Motor neuron (in vitro differentiated cells): ENCODE data around the gene SLC35E3. TPM values are rescaled to one million over a fixed set of nuclear protein-coding genes. Genes with fewer than 3 reads are reported as not detected.
A peak's percentile ranks its signal among the peaks of the same experiment; 100 is the strongest.
"Not testable (repeated sequence)": the region's sequence is repeated elsewhere in the genome, so short reads cannot be mapped to it uniquely, and the experiment has no call there.

Source experiments
- ATAC-seq, 8 experiments: fragments of 200-7000 bp; cut with Tn5 transposase; replicated peaks in 6 of 8; 2 replicates each; pipeline ENCODE4 v1.8.0; 2021; ENCODE audit warnings: mild to moderate bottlenecking in 8 of 8, moderate library complexity in 8 of 8
- H3K27ac ChIP-seq, 2 donors: fragments of 250-450 bp; sonication (Bioruptor Pico); 2 replicates each; pipeline ENCODE4 v1.9.0; 2021; ENCODE audit warnings: antibody characterized with exemption in 2 of 2, mild to moderate bottlenecking in 2 of 2, moderate library complexity in 1 of 2
- H3K4me1 ChIP-seq, 2 donors: fragments of 250-450 bp; sonication (Bioruptor Pico); replicated peaks in 1 of 2; 2 replicates each; pipeline ENCODE4 v1.6.1; 2021; ENCODE audit warnings: antibody characterized with exemption in 2 of 2, mild to moderate bottlenecking in 2 of 2, moderate library complexity in 1 of 2
- H3K4me3 ChIP-seq, 5 donors: fragments of 250-450 bp; sonication (Bioruptor Pico); 2 replicates each; pipeline ENCODE4 v1.9.0; 2021; ENCODE audit warnings: antibody characterized with exemption in 5 of 5, mild to moderate bottlenecking in 5 of 5, moderate library complexity in 4 of 5
- WGBS, 10 experiments: fragments of 450-650 bp; shearing (Covaris generic); methylation state at CpG; one replicate each; pipeline ENCODE4 v1.0.0; 2022; 5-methylcytosine and 5-hydroxymethylcytosine counted together
- in situ Hi-C, 9 experiments: fragments of 400-800 bp; cut with MboI; loops; one replicate each; pipeline ENCODE4 v1.15.0; 2021; ENCODE audit warnings: low sequenced_read_pairs in 9 of 9, low pct_unique_long_range_greater_than_20kb in 2 of 9; ENCODE audit not compliant: unreplicated experiment in 9 of 9
- total RNA-seq, 8 experiments: library from RNA; unstranded; fragments of 300-600 nt; gene quantifications; 2 replicates each; pipeline versions ENCODE4 v1.2.3 to v1.2.4, GENCODE V29; 2022

The SLC35E3 gene
- total RNA-seq, 8 experiments from 2014 or later, result 2.7 to 7.2 (median 5.5) TPM

GRCh38 chr12:68791897-68792481 is 46.0 kb downstream of the SLC35E3 start:
- in situ Hi-C loops, result no loop called here
- H3K27ac ChIP-seq, result no peak overlapping the region
- H3K4me3 ChIP-seq, result no peak overlapping the region
- no peak for ATAC-seq
- 80 to 100% (median 100%) methylated on average over 1 to 2 of the region's 2 CpGs; no CpG with 5 or more reads in 2 of the 10 experiments for WGBS, 10 experiments
- H3K4me1 ChIP-seq, result no peaks in the 10 kb centered on the region

GRCh38 chr12:68792952-68793351 is 47.0 kb downstream of the SLC35E3 start:
- Histone ChIP-seq H3K27ac (no peak overlapping the region), H3K4me1 (no peaks in the 10 kb centered on the region), H3K4me3 (no peak overlapping the region)
- WGBS, 10 experiments, result 20 to 88% (median 59%) methylated on average over 1 to 2 of the region's 2 CpGs; no CpG with 5 or more reads in 1 of the 10 experiments
- ATAC-seq, result peak in 4 of 8 experiments; percentile 48 to 94 (median 68)
- in situ Hi-C loops, result no loop called here

GRCh38 chr12:68793436-68793835 is 47.5 kb downstream of the SLC35E3 start:
- Histone ChIP-seq H3K4me1 (no peaks in the 10 kb centered on the region), H3K27ac (no peak overlapping the region), H3K4me3 (no peak overlapping the region)
- ATAC-seq, result no peak
- 50 to 100% (median 90%) methylated on average over 1 to 3 of the region's 4 CpGs; no CpG with 5 or more reads in 2 of the 10 experiments for WGBS, 10 experiments
- in situ Hi-C loops, result no loop called here

- H3K4me1 ChIP-seq, result no peaks in the 10 kb centered on the region
- H3K4me3 ChIP-seq, result no peak overlapping the region
- 80 to 100% (median 93%) methylated on average over 1 to 4 of the region's 4 CpGs for WGBS, 10 experiments
- H3K27ac ChIP-seq, result no peak overlapping the region
- in situ Hi-C loops, result no loop called here
- ATAC-seq, result no peak
Measured at GRCh38 chr12:68793975-68794652, 48.1 kb downstream of the SLC35E3 start.

- ATAC-seq, result no peak
- WGBS, 10 experiments, result 50 to 100% (median 89%) methylated on average over 1 to 3 of the region's 3 CpGs
- Histone ChIP-seq H3K27ac (no peak overlapping the region), H3K4me1 (no peaks in the 10 kb centered on the region), H3K4me3 (no peak overlapping the region)
- in situ Hi-C loops, result no loop called here
Measured at GRCh38 chr12:68794653-68795251, 48.8 kb downstream of the SLC35E3 start.

GRCh38 chr12:68796399-68796798 is 50.4 kb downstream of the SLC35E3 start:
- H3K27ac ChIP-seq, result no peak overlapping the region
- H3K4me3 ChIP-seq, result no peak overlapping the region
- 80 to 100% (median 96%) methylated on average over 1 to 14 of the region's 15 CpGs; no CpG with 5 or more reads in 1 of the 10 experiments for WGBS, 10 experiments
- ATAC-seq, result no peak
- in situ Hi-C loops, result no loop called here
- no peaks in the 10 kb centered on the region for H3K4me1 ChIP-seq

GRCh38 chr12:68798882-68799234 is 52.9 kb downstream of the SLC35E3 start:
- ATAC-seq, result no peak
- Histone ChIP-seq H3K4me1 (no peaks in the 10 kb centered on the region), H3K4me3 (no peak overlapping the region), H3K27ac (no peak overlapping the region)
- WGBS, 10 experiments, result 71 to 100% (median 90%) methylated on average over 1 of the region's 1 CpG; no CpG with 5 or more reads in 3 of the 10 experiments
- in situ Hi-C loops, result no loop called here

- in situ Hi-C loops, result no loop called here
- Histone ChIP-seq H3K27ac (no peak overlapping the region), H3K4me1 (no peaks in the 10 kb centered on the region), H3K4me3 (no peak overlapping the region)
- 80 to 100% (median 98%) methylated on average over 1 to 5 of the region's 5 CpGs; no CpG with 5 or more reads in 2 of the 10 experiments for WGBS, 10 experiments
- no peak for ATAC-seq
Measured at GRCh38 chr12:68800294-68800693, 54.3 kb downstream of the SLC35E3 start.

- 68 to 100% (median 92%) methylated on average over 3 to 7 of the region's 7 CpGs; no CpG with 5 or more reads in 2 of the 10 experiments for WGBS, 10 experiments
- in situ Hi-C loops, H3K4me1 ChIP-seq, H3K4me3 ChIP-seq, ATAC-seq, H3K27ac ChIP-seq: not testable (repeated sequence)
Measured at GRCh38 chr12:68801124-68801523, 55.1 kb downstream of the SLC35E3 start.

GRCh38 chr12:68802372-68802745 is 56.4 kb downstream of the SLC35E3 start:
- H3K27ac ChIP-seq, ATAC-seq, H3K4me3 ChIP-seq, H3K4me1 ChIP-seq, in situ Hi-C loops: not testable (repeated sequence)
- WGBS, 10 experiments, result 17 to 100% (median 89%) methylated on average over 1 to 2 of the region's 2 CpGs

GRCh38 chr12:68802911-68803651 is 57.1 kb downstream of the SLC35E3 start:
- H3K4me3 ChIP-seq, H3K4me1 ChIP-seq, H3K27ac ChIP-seq, in situ Hi-C loops, ATAC-seq: not testable (repeated sequence)
- 39 to 100% (median 96%) methylated on average over 1 to 12 of the region's 19 CpGs for WGBS, 10 experiments

- no peak overlapping the region for H3K27ac ChIP-seq
- ATAC-seq, result no peak
- in situ Hi-C loops, result no loop called here
- H3K4me1 ChIP-seq, result no peaks in the 10 kb centered on the region
- WGBS, 10 experiments, result 71 to 100% (median 88%) methylated on average over 1 to 4 of the region's 5 CpGs; no CpG with 5 or more reads in 3 of the 10 experiments
- H3K4me3 ChIP-seq, result no peak overlapping the region
Measured at GRCh38 chr12:68803948-68804656, 58.1 kb downstream of the SLC35E3 start.
